GM13976 (cell line): ENCODE data around the gene LTB4R.

Experiments
- DNase-seq: peaks from one replicate; pipeline ENCODE4 v3.0.0; 2012; ENCODE audit warnings: low spot score
- in situ Hi-C: fragments of 300-500 bp; cut with MboI; formaldehyde crosslinking; loops from one replicate; pipeline ENCODE4 v1.12.0; 2022; ENCODE audit warnings: low sequenced_read_pairs, mixed read lengths, inconsistent platforms; ENCODE audit not compliant: unreplicated experiment
- TF ChIP-seq, protein P1 (sequence below): IDR thresholded peaks from 2 replicates; pipeline ENCODE4 v1.5.1; 2012; ENCODE audit warnings: borderline replicate concordance, mild to moderate bottlenecking; ENCODE audit not compliant: insufficient read depth; ENCODE audit errors: extremely low read depth, missing control alignments, control extremely low read depth

LTB4R gene

DNA sequence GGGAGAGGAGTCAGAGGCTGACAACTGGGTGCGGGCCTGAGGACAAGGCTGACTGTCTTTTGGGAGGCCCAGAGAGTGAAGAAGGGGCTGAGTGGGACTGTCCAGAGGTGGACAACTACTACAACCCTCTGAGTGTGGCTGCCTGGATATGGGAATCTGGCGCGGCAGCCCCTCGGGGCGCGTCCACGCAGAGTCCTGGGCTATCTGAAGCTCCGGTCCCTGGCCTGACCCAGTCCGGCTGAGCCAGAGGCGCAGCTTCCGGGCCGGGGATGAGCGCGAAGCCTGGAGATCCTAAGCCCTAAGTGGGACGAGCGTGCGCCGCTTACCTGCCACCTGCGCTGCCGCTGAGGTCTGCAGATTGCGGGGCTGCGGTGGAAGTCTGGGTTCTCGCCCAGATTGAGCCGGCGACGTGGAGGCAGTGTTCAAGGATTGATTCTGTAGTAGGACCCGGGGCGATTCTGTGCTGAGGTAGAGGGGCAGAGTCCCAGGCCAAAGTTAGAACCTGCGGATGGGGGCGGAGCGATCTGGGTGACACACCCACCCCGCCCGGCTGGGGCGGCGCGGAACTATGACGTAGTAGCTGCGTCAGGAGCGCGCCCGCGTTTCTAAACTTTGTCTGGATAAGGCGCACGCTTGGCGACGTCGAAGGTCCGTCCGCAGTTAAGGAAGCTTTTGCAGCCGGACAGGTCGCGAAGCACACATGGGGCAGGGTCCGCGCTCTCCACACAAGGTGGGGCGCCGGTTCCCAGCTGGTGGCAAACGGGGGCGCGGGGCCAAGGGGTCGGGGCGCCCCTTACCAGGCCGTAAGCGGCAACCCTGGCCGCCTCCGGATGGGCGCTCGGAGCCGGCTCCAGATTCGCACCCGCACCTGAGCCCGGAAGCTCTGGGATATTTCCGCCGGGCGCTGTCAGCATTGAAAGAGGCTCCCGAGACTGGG lies 11.8 kb upstream of the LTB4R start, which contains the start of the genes DHRS1 and NOP9:
TSS of gene DHRS1 (minus strand) at position 526 of the 937 bp plus-strand sequence. CDS start 674 bp downstream, outside the sequence.
TSS of gene NOP9 (plus strand) at position 596 of the 937 bp plus-strand sequence. CDS start at position 701, 105 bp downstream.
- DNase-seq = peak; percentile 98
- in situ Hi-C loops = no loop called here

DNA sequence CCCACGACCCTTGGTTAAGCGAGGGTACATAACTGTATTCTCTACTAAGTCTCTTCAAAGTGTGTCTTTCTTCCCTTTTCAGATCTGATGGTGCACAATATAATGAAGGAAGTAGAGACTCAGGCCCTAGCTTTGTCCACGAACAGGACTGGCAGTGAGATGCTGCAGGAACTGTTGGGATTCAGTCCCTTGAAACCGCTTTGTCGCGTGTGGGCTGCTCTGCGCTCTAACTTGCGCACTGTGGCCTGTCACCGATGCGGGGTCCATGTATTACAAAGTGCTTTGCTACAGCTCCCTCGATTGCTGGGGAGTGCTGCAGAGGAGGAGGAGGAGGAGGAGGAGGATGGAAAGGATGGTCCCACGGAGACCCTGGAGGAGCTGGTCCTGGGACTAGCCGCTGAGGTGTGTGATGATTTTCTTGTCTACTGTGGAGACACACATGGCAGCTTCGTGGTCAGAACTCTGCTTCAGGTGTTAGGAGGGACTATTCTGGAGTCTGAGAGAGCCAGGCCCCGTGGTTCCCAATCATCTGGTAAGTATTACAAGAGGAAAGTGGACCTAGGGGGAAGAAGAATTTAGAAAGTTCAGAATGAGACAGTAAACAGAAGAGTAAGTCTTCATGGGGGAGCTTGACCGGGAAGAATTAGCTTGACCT lies 10.8 kb upstream of the LTB4R start:
- in situ Hi-C loops = no loop called here
- no peak for DNase-seq
- TF ChIP-seq, protein P1, sequence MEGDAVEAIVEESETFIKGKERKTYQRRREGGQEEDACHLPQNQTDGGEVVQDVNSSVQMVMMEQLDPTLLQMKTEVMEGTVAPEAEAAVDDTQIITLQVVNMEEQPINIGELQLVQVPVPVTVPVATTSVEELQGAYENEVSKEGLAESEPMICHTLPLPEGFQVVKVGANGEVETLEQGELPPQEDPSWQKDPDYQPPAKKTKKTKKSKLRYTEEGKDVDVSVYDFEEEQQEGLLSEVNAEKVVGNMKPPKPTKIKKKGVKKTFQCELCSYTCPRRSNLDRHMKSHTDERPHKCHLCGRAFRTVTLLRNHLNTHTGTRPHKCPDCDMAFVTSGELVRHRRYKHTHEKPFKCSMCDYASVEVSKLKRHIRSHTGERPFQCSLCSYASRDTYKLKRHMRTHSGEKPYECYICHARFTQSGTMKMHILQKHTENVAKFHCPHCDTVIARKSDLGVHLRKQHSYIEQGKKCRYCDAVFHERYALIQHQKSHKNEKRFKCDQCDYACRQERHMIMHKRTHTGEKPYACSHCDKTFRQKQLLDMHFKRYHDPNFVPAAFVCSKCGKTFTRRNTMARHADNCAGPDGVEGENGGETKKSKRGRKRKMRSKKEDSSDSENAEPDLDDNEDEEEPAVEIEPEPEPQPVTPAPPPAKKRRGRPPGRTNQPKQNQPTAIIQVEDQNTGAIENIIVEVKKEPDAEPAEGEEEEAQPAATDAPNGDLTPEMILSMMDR = no peak

More for the DNA sequence above, 11.8 kb upstream of the LTB4R start, which contains the start of the genes DHRS1 and NOP9:
- TF ChIP-seq, protein P1 = no peak

DNA sequence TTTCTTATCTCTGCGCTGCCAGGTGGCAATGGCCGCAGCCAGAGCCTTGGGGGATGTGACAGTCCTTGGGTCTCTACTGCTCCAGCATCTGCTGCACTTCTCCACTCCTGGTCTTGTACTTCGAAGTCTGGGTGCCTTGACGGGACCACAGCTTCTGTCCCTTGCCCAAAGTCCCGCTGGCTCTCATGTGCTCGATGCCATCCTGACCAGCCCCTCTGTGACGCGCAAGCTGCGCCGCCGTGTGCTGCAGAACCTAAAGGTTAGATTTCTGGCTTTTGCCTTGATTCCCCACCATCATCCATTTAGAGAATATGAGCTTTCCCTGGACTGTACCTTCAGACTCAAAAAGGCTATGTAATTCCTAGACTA lies 7.3 kb upstream of the LTB4R start:
- in situ Hi-C loops = no loop called here

DNA sequence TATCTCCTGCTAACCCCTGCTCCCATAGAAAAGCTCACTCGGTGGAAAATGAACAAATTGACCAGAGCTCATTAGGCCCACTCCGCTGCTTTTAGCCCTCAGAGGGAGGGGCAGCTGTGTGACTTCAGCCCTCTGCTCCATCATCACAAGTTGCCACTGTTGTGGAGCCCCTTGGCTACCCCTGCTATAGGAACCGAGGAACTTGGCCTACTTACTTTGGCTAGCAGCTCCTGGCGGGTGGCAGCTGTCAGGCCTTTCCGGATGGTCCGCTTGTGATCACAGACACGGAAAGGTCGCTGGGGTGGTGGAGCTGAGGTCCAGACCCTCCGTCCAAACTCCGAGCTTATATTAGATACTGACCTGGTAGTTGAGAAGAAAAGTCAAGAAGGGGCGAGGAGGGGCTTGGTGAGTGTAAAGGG lies 4.1 kb upstream of the LTB4R start:
- DNase-seq = no peak
- TF ChIP-seq, protein P1 = no peak
- in situ Hi-C loops = no loop called here

More for the DNA sequence above, 7.3 kb upstream of the LTB4R start:
- TF ChIP-seq, protein P1 = no peak
- DNase-seq = no peak

DNA sequence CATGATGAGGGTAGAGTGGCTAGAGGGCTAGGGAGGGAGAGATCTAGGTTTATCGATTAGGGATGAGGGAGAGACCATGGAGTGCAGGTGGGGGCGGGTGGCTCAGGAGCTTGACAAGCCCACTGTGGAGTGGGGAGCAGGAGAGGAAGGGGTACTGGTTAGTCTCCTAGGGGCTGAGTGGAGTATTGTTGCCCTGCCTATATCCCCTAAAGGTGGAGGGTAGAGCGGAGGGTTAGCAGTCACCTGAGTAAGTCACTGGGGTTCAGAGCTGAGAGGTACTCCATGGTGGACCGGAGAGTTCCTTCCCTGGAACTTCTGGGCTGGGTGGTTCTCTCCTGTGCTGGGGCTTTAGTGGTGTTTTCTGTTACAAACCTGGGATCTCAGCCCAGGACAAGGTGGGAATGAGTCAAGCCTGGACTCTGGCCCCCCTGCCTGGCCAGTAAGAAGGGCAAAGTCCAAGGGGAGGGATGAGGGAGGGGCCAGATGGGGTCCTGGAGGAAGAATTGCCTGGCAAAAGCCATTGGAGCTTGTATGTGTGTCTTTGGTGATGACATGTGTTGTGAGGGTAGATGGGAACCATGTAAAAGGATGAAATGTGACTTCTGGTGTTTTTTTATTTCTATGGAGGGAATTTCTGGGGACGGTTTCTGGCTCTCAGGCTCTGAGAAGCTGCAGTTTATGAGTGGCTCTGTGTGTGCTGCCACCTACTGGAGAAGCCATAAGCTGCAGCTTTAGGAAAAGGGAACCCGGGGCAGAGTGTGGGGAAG lies 3.5 kb upstream of the LTB4R start, which contains the start of gene CIDEB:
TSS of gene CIDEB (minus strand) at position 403 of the 767 bp plus-strand sequence. CDS start at position 284, 119 bp downstream.
- DNase-seq = peak; percentile 76

More for the DNA sequence above, 3.5 kb upstream of the LTB4R start, which contains the start of gene CIDEB:
- TF ChIP-seq, protein P1 = peak; percentile 91
- in situ Hi-C loops = no loop called here
